GM21528 (cell line): Measurements from ENCODE around the gene KCNQ1.

ENCODE experiments used
- ATAC-seq: cut with Tn5 transposase; IDR thresholded peaks from one replicate; pipeline ENCODE4 v1.9.1; 2021; ENCODE audit warnings: mild to moderate bottlenecking, moderate library complexity; ENCODE audit not compliant: unreplicated experiment, low FRiP score

KCNQ1 gene

GRCh38 chr11:2542406-2542805, 97.6 kb downstream of the KCNQ1 start:
- no peak for ATAC-seq

GRCh38 chr11:2547806-2548205, 103.0 kb downstream of the KCNQ1 start:
- no peak for ATAC-seq

- no peak for ATAC-seq
Observed at GRCh38 chr11:2548596-2548995, 103.8 kb downstream of the KCNQ1 start.

- no peak for ATAC-seq
Observed at GRCh38 chr11:2549080-2549479, 104.3 kb downstream of the KCNQ1 start.

GRCh38 chr11:2549491-2549875, 104.7 kb downstream of the KCNQ1 start:
- no peak for ATAC-seq

- no peak for ATAC-seq
Observed at GRCh38 chr11:2549876-2550605, 105.2 kb downstream of the KCNQ1 start.

DNA sequence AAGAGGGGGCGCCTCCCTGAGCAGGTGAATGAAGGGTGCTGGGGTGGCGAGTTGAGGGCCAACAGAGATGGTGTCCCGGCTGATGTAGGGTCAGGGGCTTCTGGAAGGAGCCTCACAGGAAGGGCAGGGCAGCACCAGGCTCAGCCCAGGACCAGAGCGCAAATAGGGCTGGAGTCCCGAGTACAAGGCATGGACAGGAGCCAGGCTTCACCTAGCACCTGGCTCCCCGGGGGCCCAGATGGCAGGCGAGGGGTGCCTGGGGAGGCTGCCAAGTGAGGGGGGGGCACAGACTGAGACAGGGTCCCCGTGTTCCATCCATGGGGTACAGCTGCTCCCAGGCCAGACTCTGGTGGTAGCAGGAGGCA, 105.8 kb downstream of the KCNQ1 start:
- no peak for ATAC-seq

- no peak for ATAC-seq
Observed at GRCh38 chr11:2551131-2551530, 106.3 kb downstream of the KCNQ1 start.

GRCh38 chr11:2552210-2552609, 107.4 kb downstream of the KCNQ1 start:
- no peak for ATAC-seq

- no peak for ATAC-seq
Observed at GRCh38 chr11:2553198-2553597, 108.4 kb downstream of the KCNQ1 start.

GRCh38 chr11:2553886-2554285, 109.1 kb downstream of the KCNQ1 start:
- no peak for ATAC-seq

DNA sequence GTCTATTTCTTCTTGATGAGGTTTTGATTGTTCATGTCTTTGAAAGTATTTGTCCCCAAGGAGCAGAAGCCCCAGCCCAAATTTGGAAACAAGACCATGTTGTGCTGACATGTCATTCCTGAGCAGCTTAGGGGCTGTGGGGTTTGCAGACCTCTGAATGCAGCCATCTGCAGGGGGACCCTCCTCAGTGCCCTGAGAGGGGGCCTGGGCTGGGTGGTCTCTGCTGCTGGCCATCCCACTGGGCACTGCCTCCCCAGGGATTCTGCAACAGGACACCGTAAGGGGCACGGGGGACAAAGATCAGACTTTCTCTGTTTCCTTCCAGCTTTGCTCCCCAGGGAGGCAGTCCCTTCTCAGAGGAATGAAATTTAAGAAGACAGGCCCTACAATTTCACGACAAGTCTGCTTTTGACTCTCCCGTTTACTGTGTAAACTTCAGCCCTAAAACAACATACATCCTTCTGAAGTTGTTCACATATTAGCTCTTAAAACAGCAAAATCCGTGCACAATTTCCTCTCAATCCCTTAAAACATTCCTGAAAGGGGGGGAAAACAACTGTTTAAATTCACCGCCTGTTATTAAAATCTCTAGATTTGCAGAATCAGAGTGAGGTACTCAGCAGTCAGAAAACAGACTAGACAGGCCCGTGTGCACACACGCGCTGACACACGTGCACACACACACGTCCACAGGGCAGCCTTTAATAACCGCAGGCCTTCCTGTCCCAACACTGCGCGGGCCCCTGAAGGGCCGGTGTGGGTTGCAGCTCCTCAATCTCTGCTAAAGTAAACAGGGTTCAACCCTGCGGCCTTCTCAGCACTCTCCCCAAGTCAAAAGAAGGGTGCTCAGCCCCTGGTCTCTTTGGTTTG, 109.8 kb downstream of the KCNQ1 start:
- no peak for ATAC-seq

GRCh38 chr11:2555336-2555735, 110.5 kb downstream of the KCNQ1 start:
- no peak for ATAC-seq

DNA sequence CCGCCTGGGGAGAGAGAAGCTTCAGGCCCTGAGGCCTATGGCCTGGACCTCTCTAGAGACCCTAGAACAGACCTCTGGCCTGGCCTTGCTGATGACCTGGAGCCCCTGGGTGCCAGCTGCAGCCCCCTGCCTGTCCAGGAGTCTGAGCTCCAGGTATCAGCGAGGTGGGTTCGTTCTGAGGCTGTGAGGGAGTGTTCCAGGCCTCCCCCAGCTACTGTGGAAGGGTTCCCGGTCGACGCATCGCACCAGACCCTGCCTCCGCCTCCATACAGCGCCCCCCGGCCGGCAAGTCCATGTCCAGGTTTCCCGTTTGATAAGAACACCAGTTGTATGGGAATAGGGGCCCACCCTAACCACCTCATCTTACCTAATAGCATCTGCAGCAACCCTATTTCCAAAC, 111.1 kb downstream of the KCNQ1 start:
- ATAC-seq: no peak

DNA sequence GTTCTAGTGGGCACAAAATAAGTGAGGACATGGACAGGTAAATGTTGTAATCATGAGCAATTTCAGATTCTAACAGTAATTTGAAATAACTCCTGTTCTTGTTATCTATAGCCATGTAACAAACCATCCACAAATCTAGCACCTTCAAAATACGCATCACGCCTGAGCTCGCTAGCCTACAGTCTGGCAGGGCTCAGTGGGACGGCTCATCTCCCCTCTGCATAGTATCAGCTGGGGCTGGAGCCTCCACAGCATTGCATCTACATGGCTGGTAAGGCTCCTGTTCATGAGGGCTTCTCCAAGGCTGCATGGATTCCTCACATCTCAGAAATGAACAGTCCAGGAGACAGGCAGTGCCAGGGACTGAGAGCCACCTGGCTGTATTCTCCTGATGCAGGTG, 112.6 kb downstream of the KCNQ1 start:
- ATAC-seq: no peak

DNA sequence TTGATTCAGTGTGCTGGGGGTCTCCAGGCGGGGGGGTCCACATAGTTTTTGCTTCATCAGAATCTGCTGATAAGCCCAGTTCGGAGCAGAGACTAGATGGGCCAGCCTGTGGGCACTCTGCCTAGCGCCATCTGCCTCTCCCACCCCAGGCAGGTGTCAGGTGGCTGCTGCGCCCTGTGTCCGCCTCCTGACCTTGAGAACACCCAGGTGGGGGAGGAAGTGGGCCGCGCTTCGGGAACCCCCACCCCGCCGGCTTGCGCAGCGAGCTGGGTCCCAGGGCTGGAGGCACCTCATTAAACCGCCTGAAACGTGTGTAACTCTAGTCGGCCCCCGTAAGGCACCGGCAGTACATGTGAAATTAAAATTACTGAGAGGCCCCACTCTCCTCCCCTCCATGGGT, 113.6 kb downstream of the KCNQ1 start:
- ATAC-seq: no peak

GRCh38 chr11:2558861-2559526, 114.2 kb downstream of the KCNQ1 start:
- no peak for ATAC-seq

DNA sequence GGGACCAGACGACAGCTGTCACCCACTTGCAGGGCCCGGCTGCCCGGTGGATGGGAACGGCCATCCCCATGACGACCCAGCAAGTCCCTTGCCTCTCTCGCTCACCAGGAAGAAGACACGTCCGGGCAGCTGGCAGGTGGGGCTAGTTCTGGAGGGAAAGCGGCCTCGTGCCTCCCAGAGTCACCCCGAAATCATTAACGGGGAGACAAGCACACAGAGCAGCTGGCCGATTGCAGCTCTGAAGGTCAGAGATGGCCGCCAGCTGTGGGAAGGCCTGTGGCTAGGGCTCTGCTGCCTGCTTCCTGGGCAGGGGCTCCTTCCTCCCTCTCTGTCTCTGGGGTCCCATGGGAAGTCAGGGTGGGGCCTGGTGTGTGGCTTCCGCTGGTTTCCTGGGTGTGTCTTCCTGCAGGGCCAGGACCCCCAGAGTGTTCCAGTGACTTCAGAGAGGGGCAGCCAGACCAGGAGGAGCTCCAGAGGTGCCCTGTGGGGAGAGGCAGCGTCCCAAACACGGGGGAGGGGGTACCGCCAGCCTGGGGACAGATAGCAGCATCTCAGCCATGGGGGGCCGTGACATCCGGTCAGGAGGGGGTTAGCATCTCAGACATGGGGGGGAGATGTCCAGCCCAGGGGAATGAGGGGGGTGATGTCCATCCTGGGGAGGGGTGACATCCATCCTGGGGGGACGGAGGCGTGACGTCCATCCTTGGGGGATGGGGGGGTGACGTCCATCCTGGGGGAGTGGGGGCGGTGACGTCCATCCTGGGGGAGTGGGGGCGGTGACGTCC, 114.9 kb downstream of the KCNQ1 start:
- ATAC-seq: no peak

DNA sequence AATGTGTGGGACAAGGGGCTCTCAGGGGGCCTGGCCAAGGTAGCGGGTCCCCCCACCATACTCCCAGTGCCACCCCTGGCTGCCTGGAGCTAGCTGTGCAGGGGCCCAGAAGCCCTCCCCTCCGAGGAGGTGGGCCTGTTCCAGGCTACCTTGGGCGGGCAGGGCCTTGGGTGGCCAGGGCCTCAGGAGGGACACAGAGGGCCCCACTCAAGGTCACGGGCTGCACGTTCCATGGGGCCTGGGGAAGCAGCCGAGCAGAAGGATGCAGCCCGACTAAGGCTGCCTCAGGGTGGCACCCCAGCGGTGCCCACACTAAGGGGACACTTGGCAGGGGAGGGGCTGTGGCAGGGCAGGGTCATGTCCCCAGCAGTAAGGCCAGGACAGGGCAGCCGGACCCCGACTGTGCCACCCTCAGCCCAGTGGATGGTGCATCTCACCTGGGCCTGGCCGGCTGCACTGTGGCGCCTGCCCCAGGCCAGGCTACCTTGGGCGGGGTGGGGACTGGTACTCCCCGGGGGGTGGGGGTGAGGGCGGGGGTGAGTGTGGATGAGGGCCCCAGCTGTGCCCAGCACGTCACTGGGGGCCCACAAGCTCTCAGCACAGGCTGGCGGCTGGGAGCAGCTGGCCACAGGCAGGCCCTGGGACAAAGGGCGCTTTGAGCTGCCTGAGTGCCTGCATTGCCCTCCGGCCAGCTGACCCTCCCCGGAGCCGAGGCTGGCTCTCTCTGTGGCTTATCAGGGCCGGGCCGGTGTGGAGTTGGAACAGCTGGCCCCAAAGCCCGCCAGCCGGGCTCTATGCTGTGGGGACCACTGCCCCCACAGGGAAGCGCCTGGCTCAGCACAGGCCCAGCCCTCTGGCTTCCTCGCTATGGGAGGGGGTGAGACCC, 117.1 kb downstream of the KCNQ1 start:
- no peak for ATAC-seq

- ATAC-seq: no peak
Observed at GRCh38 chr11:2562890-2563212, 118.0 kb downstream of the KCNQ1 start.
